Tibial nerve (tissue), 3 donors: ENCODE results near the gene FAM161B.
"Not testable (repeated sequence)": the region's sequence is repeated elsewhere in the genome, so short reads cannot be mapped to it uniquely, and the experiment has no call there.

Experiments used
- CTCF ChIP-seq, 5 experiments: fragments of 200-600 bp in 3 of 5; fragments of 450-650 bp in 2 of 5; sonication (generic) in 3 of 5; IDR thresholded peaks; one replicate each; pipeline ENCODE4 v1.5.1; 2016 to 2019; ENCODE audit warnings: antibody characterized with exemption in 5 of 5, mild to moderate bottlenecking in 3 of 5, moderate library complexity in 2 of 5
- POLR2A ChIP-seq, 2 donors: fragments of 450-650 bp; IDR thresholded peaks; one replicate each; pipeline ENCODE4 v1.6.1; 2017; ENCODE audit warnings: antibody characterized with exemption in 2 of 2, mild to moderate bottlenecking in 2 of 2, moderate library complexity in 2 of 2

GRCh38 chr14:73988656-73989055 lies 38.8 kb upstream of the FAM161B start:
- TF ChIP-seq CTCF, POLR2A (IDR thresholded peaks at IDR 0.05): not testable (repeated sequence)
